Loucy (cell line): ENCODE measurements around the gene EIF2A.
A peak's percentile ranks its signal among the peaks of the same experiment; 100 is the strongest.

Experiments
- H2AFZ ChIP-seq: fragments of 200-600 bp; sonication (generic); 2 replicates; pipeline ENCODE4 v1.6.0; 2016; ENCODE audit warnings: antibody characterized with exemption, mild to moderate bottlenecking, low read length, moderate library complexity
- H3F3A ChIP-seq: fragments of 200-600 bp; 2 replicates; pipeline ENCODE4 v1.6.0; 2016; ENCODE audit warnings: antibody characterized with exemption, low read depth, mild to moderate bottlenecking
- H3K27me3 ChIP-seq: fragments of 200-600 bp; sonication (generic); 2 replicates; pipeline ENCODE4 v1.6.1; 2014; ENCODE audit warnings: low read length, mild to moderate bottlenecking; ENCODE audit not compliant: insufficient read depth, poor library complexity, severe bottlenecking
- H3K36me3 ChIP-seq: fragments of 200-600 bp; sonication (generic); 2 replicates; pipeline ENCODE4 v1.6.1; 2016; ENCODE audit warnings: low read length; ENCODE audit not compliant: insufficient read depth
- H3K4me1 ChIP-seq: fragments of 200-600 bp; sonication (generic); 2 replicates; pipeline ENCODE4 v1.5.1; 2014; ENCODE audit warnings: low read length, mild to moderate bottlenecking; ENCODE audit not compliant: insufficient read depth, poor library complexity, severe bottlenecking
- H3K4me2 ChIP-seq: fragments of 200-600 bp; sonication (generic); 2 replicates; pipeline ENCODE4 v1.6.0; 2014; ENCODE audit warnings: antibody characterized with exemption, low read length, low read depth, mild to moderate bottlenecking; ENCODE audit not compliant: poor library complexity, severe bottlenecking
- H3K4me3 ChIP-seq: fragments of 200-600 bp; sonication (generic); 2 replicates; pipeline ENCODE4 v1.5.1; 2014; ENCODE audit warnings: low read length, mild to moderate bottlenecking, mixed read lengths; ENCODE audit not compliant: poor library complexity, severe bottlenecking
- H3K79me2 ChIP-seq: fragments of 200-600 bp; sonication (generic); 2 replicates; pipeline ENCODE4 v1.6.1; 2014; ENCODE audit warnings: low read length; ENCODE audit not compliant: insufficient read depth
- H3K9ac ChIP-seq: fragments of 200-600 bp; sonication (generic); 2 replicates; pipeline ENCODE4 v1.6.0; 2014; ENCODE audit warnings: mild to moderate bottlenecking, low read depth, low read length, moderate library complexity; ENCODE audit not compliant: poor library complexity, severe bottlenecking
- H3K9me2 ChIP-seq: fragments of 200-600 bp; sonication (generic); replicated peaks from 2 replicates; pipeline ENCODE4 v1.6.1; 2016; ENCODE audit warnings: low read depth, low read length, mixed read lengths
- H3K9me3 ChIP-seq: fragments of 200-600 bp; sonication (generic); 2 replicates; pipeline ENCODE4 v1.6.1; 2014; ENCODE audit warnings: mild to moderate bottlenecking, antibody characterized with exemption, low read length, low read depth; ENCODE audit not compliant: insufficient read depth
- H4K20me1 ChIP-seq: fragments of 200-600 bp; sonication (generic); 2 replicates; pipeline ENCODE4 v1.6.0; 2014; ENCODE audit warnings: antibody characterized with exemption, low read length, mild to moderate bottlenecking; ENCODE audit not compliant: insufficient read depth, poor library complexity, severe bottlenecking
- EZH2phosphoT487 ChIP-seq: fragments of 200-600 bp; IDR thresholded peaks from 2 replicates; pipeline ENCODE4 v1.6.1; 2018; ENCODE audit warnings: antibody characterized with exemption, mild to moderate bottlenecking, moderate library complexity, borderline replicate concordance
- TF ChIP-seq, protein P1 (sequence below): fragments of 200-600 bp; sonication (generic); conservative IDR thresholded peaks from 2 replicates; pipeline ENCODE4 v1.5.1; 2014; ENCODE audit warnings: mild to moderate bottlenecking, antibody characterized with exemption, low read length

EIF2A gene

DNA sequence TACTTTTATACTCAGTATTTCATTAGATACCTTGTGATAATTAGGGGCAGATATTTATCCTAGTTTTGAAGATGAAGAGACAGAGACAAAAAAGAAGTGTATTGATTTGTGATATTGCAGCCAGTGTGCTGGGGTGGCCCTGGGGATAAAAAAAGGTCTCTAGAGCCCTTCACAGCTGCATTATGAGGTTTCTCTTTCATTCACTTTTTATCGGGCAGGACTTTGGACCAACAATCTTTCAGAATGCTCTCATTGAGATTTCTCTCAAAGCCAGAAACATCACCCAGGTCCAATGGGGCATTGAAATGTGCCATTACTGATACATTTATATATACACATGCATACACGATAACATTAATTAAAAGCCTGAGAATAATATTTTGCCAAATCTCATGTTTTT lies 36.0 kb downstream of the EIF2A start:
- Histone ChIP-seq H3K36me3 (peaks cover 71% of the 10 kb centered on the region), H3K4me2 (no peak overlapping the region), H3K9ac (no peak overlapping the region)

DNA sequence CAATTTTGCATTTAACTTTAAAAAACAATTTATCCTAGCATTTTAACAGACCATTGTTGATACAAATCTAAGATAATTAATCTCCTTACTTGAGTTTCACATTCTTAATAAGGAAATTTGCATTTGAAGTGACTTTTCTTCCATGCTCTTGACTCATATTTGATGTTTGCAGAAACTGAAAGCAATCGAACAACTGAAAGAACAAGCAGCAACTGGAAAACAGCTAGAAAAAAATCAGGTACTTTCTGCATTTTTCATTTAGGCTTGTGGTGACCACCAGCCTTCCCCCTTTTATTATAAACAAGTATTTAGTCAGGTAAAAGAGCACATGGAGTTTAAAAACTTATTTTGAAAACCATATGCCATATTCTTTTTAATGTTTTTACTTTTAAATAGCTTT lies 36.4 kb downstream of the EIF2A start:
- H3K4me2 ChIP-seq: no peak overlapping the region
- no peak overlapping the region for H3K9ac ChIP-seq
- no peak overlapping the region for H2AFZ ChIP-seq
- TF ChIP-seq, protein P1, sequence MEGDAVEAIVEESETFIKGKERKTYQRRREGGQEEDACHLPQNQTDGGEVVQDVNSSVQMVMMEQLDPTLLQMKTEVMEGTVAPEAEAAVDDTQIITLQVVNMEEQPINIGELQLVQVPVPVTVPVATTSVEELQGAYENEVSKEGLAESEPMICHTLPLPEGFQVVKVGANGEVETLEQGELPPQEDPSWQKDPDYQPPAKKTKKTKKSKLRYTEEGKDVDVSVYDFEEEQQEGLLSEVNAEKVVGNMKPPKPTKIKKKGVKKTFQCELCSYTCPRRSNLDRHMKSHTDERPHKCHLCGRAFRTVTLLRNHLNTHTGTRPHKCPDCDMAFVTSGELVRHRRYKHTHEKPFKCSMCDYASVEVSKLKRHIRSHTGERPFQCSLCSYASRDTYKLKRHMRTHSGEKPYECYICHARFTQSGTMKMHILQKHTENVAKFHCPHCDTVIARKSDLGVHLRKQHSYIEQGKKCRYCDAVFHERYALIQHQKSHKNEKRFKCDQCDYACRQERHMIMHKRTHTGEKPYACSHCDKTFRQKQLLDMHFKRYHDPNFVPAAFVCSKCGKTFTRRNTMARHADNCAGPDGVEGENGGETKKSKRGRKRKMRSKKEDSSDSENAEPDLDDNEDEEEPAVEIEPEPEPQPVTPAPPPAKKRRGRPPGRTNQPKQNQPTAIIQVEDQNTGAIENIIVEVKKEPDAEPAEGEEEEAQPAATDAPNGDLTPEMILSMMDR: no peak
- no peak for TF ChIP-seq EZH2phosphoT487
- H3K36me3 ChIP-seq: peaks cover 67% of the 10 kb centered on the region
- H3F3A ChIP-seq: no peaks in the 10 kb centered on the region
- no peaks in the 10 kb centered on the region for H3K9me2 ChIP-seq
- H3K79me2 ChIP-seq: no peaks in the 10 kb centered on the region
- peaks cover 3% of the 10 kb centered on the region for H3K4me1 ChIP-seq
- no peaks in the 10 kb centered on the region for H3K9me3 ChIP-seq
- no peaks in the 10 kb centered on the region for H4K20me1 ChIP-seq
- H3K4me3 ChIP-seq: no peak overlapping the region
- no peaks in the 10 kb centered on the region for H3K27me3 ChIP-seq

More for the DNA sequence above, 36.0 kb downstream of the EIF2A start:
- Histone ChIP-seq H3F3A (no peaks in the 10 kb centered on the region), H3K9me2 (no peaks in the 10 kb centered on the region), H3K4me1 (no peaks in the 10 kb centered on the region), H4K20me1 (no peaks in the 10 kb centered on the region), H3K9me3 (no peaks in the 10 kb centered on the region), H3K79me2 (no peaks in the 10 kb centered on the region), H3K4me3 (no peak overlapping the region), H3K27me3 (no peaks in the 10 kb centered on the region), H2AFZ (no peak overlapping the region)
- TF ChIP-seq, protein P1: no peak
- TF ChIP-seq EZH2phosphoT487: no peak

DNA sequence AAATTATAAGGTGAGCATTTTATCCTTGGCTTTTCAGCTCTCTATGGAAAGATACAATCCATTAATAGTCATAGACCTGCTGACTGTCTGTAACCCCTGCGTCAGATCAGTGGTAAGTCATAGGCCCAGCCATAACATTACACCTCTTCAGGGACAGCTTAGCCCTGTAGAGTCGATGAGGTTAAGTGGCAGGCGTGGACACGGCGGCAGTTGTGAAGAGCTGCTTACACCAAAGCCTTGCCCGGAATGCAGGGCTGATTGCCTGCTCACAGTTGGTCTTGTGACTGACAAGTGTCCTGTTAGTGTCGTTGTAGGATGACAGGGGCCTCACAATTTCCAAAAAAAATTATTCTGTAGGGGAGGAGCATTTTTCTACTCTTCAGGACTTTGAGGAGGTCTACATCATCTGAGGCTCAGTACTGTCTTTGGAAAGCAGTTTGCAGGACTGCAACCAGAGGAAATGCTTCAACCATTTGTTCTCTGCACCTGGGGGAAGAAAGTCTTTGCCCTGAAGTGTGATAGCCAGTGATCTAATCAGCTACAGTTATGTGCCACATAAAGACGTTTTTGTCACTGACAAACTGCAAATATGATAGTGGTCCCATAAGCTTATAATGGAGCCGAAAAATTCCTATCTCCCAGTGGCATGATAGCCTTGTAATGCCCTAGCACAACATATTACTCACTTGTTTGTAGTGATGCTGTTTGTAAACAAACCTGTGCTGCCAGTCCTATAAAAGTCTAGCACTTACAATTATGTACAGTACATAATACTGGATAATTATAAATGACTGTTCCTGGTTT lies 41.6 kb downstream of the EIF2A start:
- Histone ChIP-seq H3K9me2 (no peaks in the 10 kb centered on the region), H4K20me1 (no peaks in the 10 kb centered on the region), H3K4me3 (no peak overlapping the region), H3K9ac (peak overlapping the region; percentile 7), H3K9me3 (no peaks in the 10 kb centered on the region), H2AFZ (no peak overlapping the region), H3K4me1 (peaks cover 17% of the 10 kb centered on the region), H3K79me2 (no peaks in the 10 kb centered on the region), H3K4me2 (peak overlapping the region; percentile 22), H3F3A (no peaks in the 10 kb centered on the region), H3K27me3 (no peaks in the 10 kb centered on the region), H3K36me3 (peaks cover 27% of the 10 kb centered on the region; the same call in 1 of the 2 replicates)
- TF ChIP-seq EZH2phosphoT487: no peak
- TF ChIP-seq, protein P1: no peak
